ENCODE data around the gene RNF212.

GRCh38 chr4:1075809-1076699, 37.3 kb downstream of the RNF212 start:
- TF ChIP-seq POLR2AphosphoS5 (IDR thresholded peaks at IDR 0.05) (no peak), CTCF (IDR thresholded peaks at IDR 0.05) (no peak), POLR2A (IDR thresholded peaks at IDR 0.05) (no peak)
